IMR-90 (cell line): ENCODE measurements around the gene AHCYL1.

Source experiments
- CTCF ChIP-seq: conservative IDR thresholded peaks from 2 replicates; pipeline ENCODE4 v1.5.1; 2012; ENCODE audit warnings: mild to moderate bottlenecking, low read depth, low read length, improper control_type of control experiment
- MXI1 ChIP-seq: IDR thresholded peaks from 2 replicates; pipeline ENCODE4 v1.6.1; 2012; ENCODE audit warnings: low read depth, mild to moderate bottlenecking, low read length, moderate library complexity, borderline replicate concordance
- POLR2A ChIP-seq: IDR thresholded peaks from 2 replicates; pipeline ENCODE4 v1.6.1; 2012; ENCODE audit warnings: mild to moderate bottlenecking, low read depth, low read length
- RAD21 ChIP-seq: IDR thresholded peaks from 2 replicates; pipeline ENCODE4 v1.6.1; 2012; ENCODE audit warnings: low read length, improper control_type of control experiment
- RCOR1 ChIP-seq: IDR thresholded peaks from 2 replicates; pipeline ENCODE4 v1.6.1; 2012; ENCODE audit warnings: mild to moderate bottlenecking, low read length, improper control_type of control experiment; ENCODE audit not compliant: insufficient replicate concordance
- RFX5 ChIP-seq: IDR thresholded peaks from 2 replicates; pipeline ENCODE4 v1.8.0; 2012; ENCODE audit warnings: low read depth, mild to moderate bottlenecking, low read length, moderate library complexity

- TF ChIP-seq CTCF (no peak), POLR2A (no peak), RFX5 (no peak), RAD21 (no peak), MXI1 (no peak), RCOR1 (no peak)
Observed at GRCh38 chr1:110021285-110021684, 36.7 kb downstream of the AHCYL1 start.
